Panc1 (cell line): Measurements from ENCODE around the gene SPATC1L. TPM values are rescaled to one million over a fixed set of nuclear protein-coding genes. Genes with fewer than 3 reads are reported as not detected.

Experiments
- ATAC-seq: fragments of 200-7000 bp; cut with Tn5 transposase; 2 replicates; pipeline ENCODE4 v1.9.1; 2020; ENCODE audit warnings: mild to moderate bottlenecking, moderate library complexity
- BruUV-seq: library from RNA; stranded (reverse); fragments of 400-500 nt; replicated peaks from 2 replicates; lab custom pipeline; 2021; lab: Mats Ljungman, UMichigan
- CTCF ChIA-PET: fragments of 300-600 bp; sonication (Branson Sonifier 250); formaldehyde crosslinking; loops from one replicate; lab custom pipeline; 2022; ENCODE audit warnings: antibody characterized with exemption; lab: Charles Lee
- POLR2A ChIA-PET: fragments of 300-600 bp; sonication (Branson Sonifier 250); formaldehyde crosslinking; loops from one replicate; lab custom pipeline; 2022; ENCODE audit warnings: antibody characterized with exemption; lab: Charles Lee
- DNase-seq: peaks from one replicate; pipeline ENCODE4 v3.0.0-alpha.2; 2010; ENCODE audit warnings: low read depth, low spot score
- H3K27ac ChIP-seq: 2 replicates; pipeline ENCODE4 v1.5.1; 2011; ENCODE audit warnings: mild to moderate bottlenecking, low read length, inconsistent platforms
- H3K27me3 ChIP-seq: fragments of 200-500 bp; sonication (Bioruptor generic); 2 replicates; pipeline ENCODE4 v1.6.0; 2014; ENCODE audit warnings: low read length, inconsistent platforms; ENCODE audit not compliant: control insufficient read depth, insufficient read depth
- H3K36me3 ChIP-seq: fragments of 200-500 bp; sonication (Bioruptor generic); 2 replicates; pipeline ENCODE4 v1.5.1; 2014; ENCODE audit warnings: inconsistent platforms, mild to moderate bottlenecking, low read length, moderate library complexity; ENCODE audit not compliant: control insufficient read depth, insufficient read depth
- H3K4me1 ChIP-seq: 2 replicates; pipeline ENCODE4 v1.5.1; 2011; ENCODE audit warnings: inconsistent platforms, mild to moderate bottlenecking, low read length, moderate library complexity; ENCODE audit not compliant: control insufficient read depth, insufficient read depth
- H3K4me3 ChIP-seq, 2 experiments: 2 replicates each; pipeline ENCODE4 v1.5.1; 2011 to 2012; ENCODE audit warnings: low read depth in 2 of 2, low read length in 2 of 2, mild to moderate bottlenecking in 2 of 2, inconsistent platforms in 1 of 2, moderate library complexity in 1 of 2
- H3K9me3 ChIP-seq: fragments of 200-500 bp; sonication (Bioruptor generic); 2 replicates; pipeline ENCODE4 v1.5.1; 2014; ENCODE audit warnings: low read depth, mild to moderate bottlenecking, inconsistent platforms, low read length, moderate library complexity; ENCODE audit not compliant: control insufficient read depth, insufficient read depth
- POLR2AphosphoS5 ChIP-seq: IDR thresholded peaks from 2 replicates; pipeline ENCODE4 v1.6.1; 2012; ENCODE audit warnings: mild to moderate bottlenecking, low read depth, low read length, moderate library complexity
- SIN3A ChIP-seq: IDR thresholded peaks from 2 replicates; pipeline ENCODE4 v1.6.1; 2012; ENCODE audit warnings: low read depth, mild to moderate bottlenecking, low read length, moderate library complexity, borderline replicate concordance; ENCODE audit not compliant: insufficient read depth
- TCF7L2 ChIP-seq: IDR thresholded peaks from 2 replicates; pipeline ENCODE4 v1.6.1; 2011; ENCODE audit warnings: mild to moderate bottlenecking, low read depth, low read length, inconsistent platforms
- in situ Hi-C: cut with HindIII; loops from 2 replicates; pipeline ENCODE4 v1.10.0; 2016; ENCODE audit warnings: low sequenced_read_pairs, low pct_unique_long_range_greater_than_20kb
- intact Hi-C: fragments of 100-400 bp; cut with micrococcal nuclease; formaldehyde crosslinking; loops from one replicate; pipeline ENCODE4 v1.10.0; 2022; ENCODE audit not compliant: unreplicated experiment
- total RNA-seq: library from RNA; stranded (reverse); gene quantifications from one replicate; pipeline ENCODE4 v1.2.1, GENCODE V29; 2021; ENCODE audit not compliant: unreplicated experiment
- TF ChIP-seq, protein P1 (sequence below): fragments of 450-650 bp; IDR thresholded peaks from 2 replicates; pipeline ENCODE4 v1.5.1; 2017; ENCODE audit warnings: mild to moderate bottlenecking
- TF ChIP-seq, protein P2 (sequence below), 2 experiments: IDR thresholded peaks; 2 replicates each; pipeline ENCODE4 v1.6.1; 2011 to 2012; ENCODE audit warnings: low read depth in 2 of 2, control low read depth in 1 of 2, low read length in 1 of 2, mild to moderate bottlenecking in 1 of 2, moderate library complexity in 1 of 2; ENCODE audit not compliant: insufficient read depth in 1 of 2

SPATC1L gene
- total RNA-seq, 1 experiment from 2014 or later, result 0.26 TPM

DNA sequence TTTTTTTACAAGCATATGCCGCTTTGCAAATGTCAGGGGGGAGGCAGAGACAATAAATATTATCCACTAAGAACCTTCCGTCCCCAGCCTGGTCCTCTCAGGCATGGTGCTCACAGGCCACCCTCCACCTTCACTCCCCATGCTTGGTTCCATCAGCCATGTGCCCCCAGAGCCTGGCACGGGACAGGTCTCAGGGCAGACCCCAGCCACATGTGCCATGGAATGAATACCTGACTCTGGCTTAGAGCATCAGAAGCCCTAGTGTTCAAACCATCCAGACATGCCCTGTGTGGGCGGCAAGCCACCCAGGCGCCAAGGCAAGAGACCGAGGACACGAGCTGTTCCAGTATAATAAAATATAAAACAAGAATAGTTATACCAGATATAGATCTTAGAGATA, 39.0 kb upstream of the SPATC1L start:
- Histone ChIP-seq H3K27me3 (no peaks in the 10 kb centered on the region), H3K27ac (no peak overlapping the region), H3K4me1 (peaks cover 7% of the 10 kb centered on the region), H3K36me3 (no peaks in the 10 kb centered on the region), H3K4me3 (no peak overlapping the region), H3K9me3 (no peaks in the 10 kb centered on the region)
- in situ Hi-C loops (no loop called here), intact Hi-C loops (no loop called here)
- ChIA-PET POLR2A (no interaction called here), CTCF (no interaction called here)
- no peak for ATAC-seq
- BruUV-seq, result no TSS peak
- TF ChIP-seq, protein P1, sequence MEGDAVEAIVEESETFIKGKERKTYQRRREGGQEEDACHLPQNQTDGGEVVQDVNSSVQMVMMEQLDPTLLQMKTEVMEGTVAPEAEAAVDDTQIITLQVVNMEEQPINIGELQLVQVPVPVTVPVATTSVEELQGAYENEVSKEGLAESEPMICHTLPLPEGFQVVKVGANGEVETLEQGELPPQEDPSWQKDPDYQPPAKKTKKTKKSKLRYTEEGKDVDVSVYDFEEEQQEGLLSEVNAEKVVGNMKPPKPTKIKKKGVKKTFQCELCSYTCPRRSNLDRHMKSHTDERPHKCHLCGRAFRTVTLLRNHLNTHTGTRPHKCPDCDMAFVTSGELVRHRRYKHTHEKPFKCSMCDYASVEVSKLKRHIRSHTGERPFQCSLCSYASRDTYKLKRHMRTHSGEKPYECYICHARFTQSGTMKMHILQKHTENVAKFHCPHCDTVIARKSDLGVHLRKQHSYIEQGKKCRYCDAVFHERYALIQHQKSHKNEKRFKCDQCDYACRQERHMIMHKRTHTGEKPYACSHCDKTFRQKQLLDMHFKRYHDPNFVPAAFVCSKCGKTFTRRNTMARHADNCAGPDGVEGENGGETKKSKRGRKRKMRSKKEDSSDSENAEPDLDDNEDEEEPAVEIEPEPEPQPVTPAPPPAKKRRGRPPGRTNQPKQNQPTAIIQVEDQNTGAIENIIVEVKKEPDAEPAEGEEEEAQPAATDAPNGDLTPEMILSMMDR, result no peak
- TF ChIP-seq TCF7L2 (no peak), POLR2AphosphoS5 (no peak), SIN3A (no peak)
- TF ChIP-seq, protein P2, sequence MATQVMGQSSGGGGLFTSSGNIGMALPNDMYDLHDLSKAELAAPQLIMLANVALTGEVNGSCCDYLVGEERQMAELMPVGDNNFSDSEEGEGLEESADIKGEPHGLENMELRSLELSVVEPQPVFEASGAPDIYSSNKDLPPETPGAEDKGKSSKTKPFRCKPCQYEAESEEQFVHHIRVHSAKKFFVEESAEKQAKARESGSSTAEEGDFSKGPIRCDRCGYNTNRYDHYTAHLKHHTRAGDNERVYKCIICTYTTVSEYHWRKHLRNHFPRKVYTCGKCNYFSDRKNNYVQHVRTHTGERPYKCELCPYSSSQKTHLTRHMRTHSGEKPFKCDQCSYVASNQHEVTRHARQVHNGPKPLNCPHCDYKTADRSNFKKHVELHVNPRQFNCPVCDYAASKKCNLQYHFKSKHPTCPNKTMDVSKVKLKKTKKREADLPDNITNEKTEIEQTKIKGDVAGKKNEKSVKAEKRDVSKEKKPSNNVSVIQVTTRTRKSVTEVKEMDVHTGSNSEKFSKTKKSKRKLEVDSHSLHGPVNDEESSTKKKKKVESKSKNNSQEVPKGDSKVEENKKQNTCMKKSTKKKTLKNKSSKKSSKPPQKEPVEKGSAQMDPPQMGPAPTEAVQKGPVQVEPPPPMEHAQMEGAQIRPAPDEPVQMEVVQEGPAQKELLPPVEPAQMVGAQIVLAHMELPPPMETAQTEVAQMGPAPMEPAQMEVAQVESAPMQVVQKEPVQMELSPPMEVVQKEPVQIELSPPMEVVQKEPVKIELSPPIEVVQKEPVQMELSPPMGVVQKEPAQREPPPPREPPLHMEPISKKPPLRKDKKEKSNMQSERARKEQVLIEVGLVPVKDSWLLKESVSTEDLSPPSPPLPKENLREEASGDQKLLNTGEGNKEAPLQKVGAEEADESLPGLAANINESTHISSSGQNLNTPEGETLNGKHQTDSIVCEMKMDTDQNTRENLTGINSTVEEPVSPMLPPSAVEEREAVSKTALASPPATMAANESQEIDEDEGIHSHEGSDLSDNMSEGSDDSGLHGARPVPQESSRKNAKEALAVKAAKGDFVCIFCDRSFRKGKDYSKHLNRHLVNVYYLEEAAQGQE (IDR thresholded peaks at IDR 0.05; ENCODE audit: insufficient read depth in 1 of 2, low read depth in 2 of 2, low read length in 1 of 2), result no peak
- DNase-seq, result no peak

DNA sequence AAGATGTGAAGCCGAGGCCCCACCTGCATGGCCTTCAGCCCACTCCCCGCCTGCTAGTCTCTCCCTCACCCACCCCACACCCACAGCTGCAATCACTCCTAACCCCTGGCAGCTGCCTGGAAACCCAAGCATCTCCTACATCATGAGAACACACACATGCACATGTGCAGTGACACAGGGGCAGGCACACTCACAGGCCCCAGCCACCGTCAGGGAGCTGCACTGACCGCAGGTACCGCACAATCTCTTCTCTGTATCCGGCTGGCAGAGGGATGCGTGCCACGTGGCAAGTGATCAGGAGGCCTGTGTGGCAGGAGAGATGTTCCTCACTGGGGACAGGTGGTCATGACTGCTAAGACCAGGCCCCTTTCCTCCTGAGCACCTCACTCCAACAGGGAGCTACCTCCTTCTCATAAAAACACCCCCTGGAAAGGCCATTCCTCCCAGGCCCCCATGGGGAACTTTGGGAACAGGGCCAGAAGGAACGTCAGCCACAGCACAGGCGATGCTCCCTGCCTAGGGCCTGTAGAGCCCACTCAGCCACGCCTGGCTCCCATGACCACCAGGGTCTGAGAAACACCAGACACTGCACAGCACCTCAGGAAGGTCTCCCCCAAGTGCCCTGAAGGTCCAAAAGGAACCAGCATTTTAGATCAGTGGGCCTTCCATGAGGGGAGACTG, 38.3 kb upstream of the SPATC1L start:
- H3K9me3 ChIP-seq, result no peaks in the 10 kb centered on the region
- no TSS peak for BruUV-seq
- intact Hi-C loops (no loop called here), in situ Hi-C loops (no loop called here)
- POLR2A ChIA-PET, result no interaction called here
- no peak for ATAC-seq
- H3K4me3 ChIP-seq, result no peak overlapping the region
- no peak overlapping the region for H3K27ac ChIP-seq
- no peak for DNase-seq
- CTCF ChIA-PET, result no interaction called here
- peaks cover 7% of the 10 kb centered on the region for H3K4me1 ChIP-seq
- TF ChIP-seq, protein P2 (IDR thresholded peaks at IDR 0.05; ENCODE audit: insufficient read depth in 1 of 2, low read depth in 2 of 2, low read length in 1 of 2), result no peak
- TF ChIP-seq SIN3A, result no peak
- no peak for TF ChIP-seq TCF7L2
- TF ChIP-seq, protein P1, result no peak
- TF ChIP-seq POLR2AphosphoS5, result no peak
- no peaks in the 10 kb centered on the region for H3K36me3 ChIP-seq
- no peaks in the 10 kb centered on the region for H3K27me3 ChIP-seq
